HCT116 (cell line): Measurements from ENCODE around the gene KRT74.

ENCODE experiments used
- ATF3 ChIP-seq: IDR thresholded peaks from 2 replicates; pipeline ENCODE4 v1.6.1; 2012
- CTCF ChIP-seq, 3 experiments: fragments of 200-600 bp in 1 of 3; sonication (generic) in 1 of 3; IDR thresholded peaks in 2 of 3; conservative IDR thresholded peaks in 1 of 3; 2 replicates each; pipeline ENCODE4 v1.5.1; 2012 to 2017; ENCODE audit warnings: low read depth in 2 of 3, low read length in 2 of 3, antibody characterized with exemption in 1 of 3, borderline replicate concordance in 1 of 3, control low read depth in 1 of 3, mild to moderate bottlenecking in 1 of 3, mixed read lengths in 1 of 3, mixed run types in 1 of 3, moderate library complexity in 1 of 3; ENCODE audit not compliant: insufficient read depth in 1 of 3
- ELF1 ChIP-seq: IDR thresholded peaks from 2 replicates; pipeline ENCODE4 v1.6.1; 2012; ENCODE audit warnings: low read depth, borderline replicate concordance
- EZH2phosphoT487 ChIP-seq: fragments of 200-600 bp; IDR thresholded peaks from 2 replicates; pipeline ENCODE4 v1.6.1; 2018; ENCODE audit warnings: antibody characterized with exemption, borderline replicate concordance
- POLR2A ChIP-seq: IDR thresholded peaks from 2 replicates; pipeline ENCODE4 v1.7.0; 2011; ENCODE audit warnings: borderline replicate concordance; ENCODE audit not compliant: insufficient read depth, insufficient read length; ENCODE audit errors: extremely low read depth
- RAD21 ChIP-seq: IDR thresholded peaks from 2 replicates; pipeline ENCODE4 v1.6.1; 2012; ENCODE audit warnings: low read depth, mild to moderate bottlenecking
- SP1 ChIP-seq: IDR thresholded peaks from 2 replicates; pipeline ENCODE4 v1.6.1; 2012; ENCODE audit warnings: low read depth

GRCh38 chr12:52530905-52531304, 42.7 kb downstream of the KRT74 start:
- TF ChIP-seq EZH2phosphoT487 (no peak), POLR2A (no peak), ATF3 (no peak), CTCF (IDR thresholded peaks at IDR 0.05 in 2 of 3, conservative IDR thresholded peaks at IDR 0.05 in 1 of 3; ENCODE audit: borderline replicate concordance in 1 of 3, insufficient read depth in 1 of 3, low read depth in 2 of 3, low read length in 2 of 3) (no peak), SP1 (no peak), RAD21 (no peak), ELF1 (no peak)
